IMR-90 (cell line): ENCODE measurements around the gene KCNQ1.

ENCODE experiments used
- CHD1 ChIP-seq: IDR thresholded peaks from 2 replicates; pipeline ENCODE4 v1.6.1; 2012; ENCODE audit warnings: low read depth, low read length, improper control_type of control experiment
- MAZ ChIP-seq: IDR thresholded peaks from 2 replicates; pipeline ENCODE4 v1.6.1; 2012; ENCODE audit warnings: low read depth, mild to moderate bottlenecking, low read length, improper control_type of control experiment, moderate library complexity, borderline replicate concordance
- MXI1 ChIP-seq: IDR thresholded peaks from 2 replicates; pipeline ENCODE4 v1.6.1; 2012; ENCODE audit warnings: low read depth, mild to moderate bottlenecking, low read length, moderate library complexity, borderline replicate concordance
- POLR2A ChIP-seq: IDR thresholded peaks from 2 replicates; pipeline ENCODE4 v1.6.1; 2012; ENCODE audit warnings: mild to moderate bottlenecking, low read depth, low read length
- RCOR1 ChIP-seq: IDR thresholded peaks from 2 replicates; pipeline ENCODE4 v1.6.1; 2012; ENCODE audit warnings: mild to moderate bottlenecking, low read length, improper control_type of control experiment; ENCODE audit not compliant: insufficient replicate concordance
- RFX5 ChIP-seq: IDR thresholded peaks from 2 replicates; pipeline ENCODE4 v1.8.0; 2012; ENCODE audit warnings: low read depth, mild to moderate bottlenecking, low read length, moderate library complexity
- SMC3 ChIP-seq: fragments of 150-350 bp; IDR thresholded peaks from 2 replicates; pipeline ENCODE4 v1.6.1; 2016; ENCODE audit warnings: low read depth, mild to moderate bottlenecking, antibody characterized with exemption, low read length, moderate library complexity
- TF ChIP-seq, protein P1 (sequence below): conservative IDR thresholded peaks from 2 replicates; pipeline ENCODE4 v1.5.1; 2012; ENCODE audit warnings: mild to moderate bottlenecking, low read depth, low read length, improper control_type of control experiment

DNA sequence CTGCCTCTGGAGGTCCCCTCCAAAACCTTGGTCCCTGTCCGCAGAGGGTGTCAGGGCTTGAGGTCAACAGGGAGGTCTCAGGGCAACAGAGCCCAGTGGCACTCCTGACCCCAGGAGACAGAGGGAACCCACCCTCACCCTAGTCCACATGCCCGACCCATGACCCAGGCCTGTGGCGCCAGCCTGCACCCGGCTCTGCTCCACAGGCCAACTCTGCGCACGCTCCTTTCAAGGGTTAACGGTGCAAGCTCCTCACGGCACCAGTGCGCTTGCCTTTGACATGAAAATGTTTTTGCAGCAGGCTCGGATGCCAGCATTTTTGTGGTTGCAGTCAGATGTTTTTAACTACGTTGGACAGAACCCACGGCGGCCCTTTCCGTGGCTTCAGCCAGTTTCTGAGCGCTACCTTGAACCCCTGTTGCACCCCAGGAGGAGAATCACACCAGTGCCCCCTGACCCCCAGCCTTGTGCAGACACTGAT is 372.2 kb downstream of the KCNQ1 start:
- TF ChIP-seq POLR2A (no peak), MXI1 (no peak), MAZ (no peak), SMC3 (no peak), RFX5 (no peak), RCOR1 (peak; percentile 28), CHD1 (no peak)
- TF ChIP-seq, protein P1, sequence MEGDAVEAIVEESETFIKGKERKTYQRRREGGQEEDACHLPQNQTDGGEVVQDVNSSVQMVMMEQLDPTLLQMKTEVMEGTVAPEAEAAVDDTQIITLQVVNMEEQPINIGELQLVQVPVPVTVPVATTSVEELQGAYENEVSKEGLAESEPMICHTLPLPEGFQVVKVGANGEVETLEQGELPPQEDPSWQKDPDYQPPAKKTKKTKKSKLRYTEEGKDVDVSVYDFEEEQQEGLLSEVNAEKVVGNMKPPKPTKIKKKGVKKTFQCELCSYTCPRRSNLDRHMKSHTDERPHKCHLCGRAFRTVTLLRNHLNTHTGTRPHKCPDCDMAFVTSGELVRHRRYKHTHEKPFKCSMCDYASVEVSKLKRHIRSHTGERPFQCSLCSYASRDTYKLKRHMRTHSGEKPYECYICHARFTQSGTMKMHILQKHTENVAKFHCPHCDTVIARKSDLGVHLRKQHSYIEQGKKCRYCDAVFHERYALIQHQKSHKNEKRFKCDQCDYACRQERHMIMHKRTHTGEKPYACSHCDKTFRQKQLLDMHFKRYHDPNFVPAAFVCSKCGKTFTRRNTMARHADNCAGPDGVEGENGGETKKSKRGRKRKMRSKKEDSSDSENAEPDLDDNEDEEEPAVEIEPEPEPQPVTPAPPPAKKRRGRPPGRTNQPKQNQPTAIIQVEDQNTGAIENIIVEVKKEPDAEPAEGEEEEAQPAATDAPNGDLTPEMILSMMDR: no peak
